Endothelial cell (in vitro differentiated cells): ENCODE results near the gene RGS6. TPM values are rescaled to one million over a fixed set of nuclear protein-coding genes. Genes with fewer than 3 reads are reported as not detected.

Experiments
- DNase-seq: peaks from one replicate; pipeline ENCODE4 v3.0.0; 2021; ENCODE audit warnings: low spot score
- H3K27ac Mint-ChIP-seq: one replicate; pipeline ENCODE4 v1.8.0; 2021; ENCODE audit warnings: mixed read lengths, inconsistent platforms; ENCODE audit not compliant: unreplicated experiment
- H3K27me3 Mint-ChIP-seq: one replicate; pipeline ENCODE4 v1.8.0; 2021; ENCODE audit warnings: mild to moderate bottlenecking, moderate library complexity, mixed read lengths, inconsistent platforms; ENCODE audit not compliant: unreplicated experiment
- H3K36me3 Mint-ChIP-seq: one replicate; pipeline ENCODE4 v1.8.0; 2021; ENCODE audit warnings: mild to moderate bottlenecking, low read depth, mixed read lengths, inconsistent platforms; ENCODE audit not compliant: unreplicated experiment
- H3K4me1 Mint-ChIP-seq: one replicate; pipeline ENCODE4 v1.8.0; 2021; ENCODE audit warnings: mild to moderate bottlenecking, mixed read lengths, inconsistent platforms; ENCODE audit not compliant: unreplicated experiment
- H3K4me3 Mint-ChIP-seq: one replicate; pipeline ENCODE4 v1.8.0; 2021; ENCODE audit warnings: mild to moderate bottlenecking, mixed read lengths, inconsistent platforms; ENCODE audit not compliant: unreplicated experiment
- H3K9me3 Mint-ChIP-seq: one replicate; pipeline ENCODE4 v1.8.0; 2021; ENCODE audit warnings: mixed read lengths, inconsistent platforms; ENCODE audit not compliant: unreplicated experiment
- CTCF ChIP-seq: fragments of 200-600 bp; sonication (generic); IDR thresholded peaks from one replicate; pipeline ENCODE4 v1.5.0; 2021; ENCODE audit warnings: antibody characterized with exemption; ENCODE audit not compliant: unreplicated experiment
- total RNA-seq: library from RNA; stranded (reverse); fragmentation: NEBNext Ultra II Directional; extraction: Animal tissue kit (Norgen Biotek cat#: 25700); gene quantifications from one replicate; pipeline ENCODE4 v1.2.1, GENCODE V29; 2021; ENCODE audit not compliant: unreplicated experiment

The RGS6 gene
- total RNA-seq, 1 donor from 2014 or later: 15.7 TPM

GRCh38 chr14:72010474-72010873 is 78.2 kb downstream of the RGS6 start:
- no peak for DNase-seq
- Mint-ChIP-seq H3K36me3 (no peaks in the 10 kb centered on the region), H3K9me3 (no peaks in the 10 kb centered on the region), H3K4me1 (peaks cover 11% of the 10 kb centered on the region), H3K27me3 (peaks cover 4% of the 10 kb centered on the region), H3K4me3 (no peak overlapping the region), H3K27ac (peak overlapping the region; percentile 75)
- no peak for TF ChIP-seq CTCF

GRCh38 chr14:72013721-72014345 is 81.6 kb downstream of the RGS6 start:
- H3K4me1 Mint-ChIP-seq: peaks cover 11% of the 10 kb centered on the region
- H3K9me3 Mint-ChIP-seq: no peaks in the 10 kb centered on the region
- peaks cover 3% of the 10 kb centered on the region for H3K27me3 Mint-ChIP-seq
- DNase-seq: no peak
- no peak for TF ChIP-seq CTCF
- peak overlapping the region; percentile 6 for H3K4me3 Mint-ChIP-seq
- H3K36me3 Mint-ChIP-seq: no peaks in the 10 kb centered on the region
- H3K27ac Mint-ChIP-seq: no peak overlapping the region

- Mint-ChIP-seq H3K9me3 (no peaks in the 10 kb centered on the region), H3K27ac (no peak overlapping the region), H3K4me3 (no peak overlapping the region), H3K4me1 (peaks cover 11% of the 10 kb centered on the region), H3K36me3 (no peaks in the 10 kb centered on the region), H3K27me3 (peaks cover 3% of the 10 kb centered on the region)
- TF ChIP-seq CTCF: no peak
- no peak for DNase-seq
These were observed 82.3 kb downstream of the RGS6 start for GRCh38 chr14:72014486-72014885.

GRCh38 chr14:72017290-72017689 is 85.1 kb downstream of the RGS6 start:
- TF ChIP-seq CTCF: no peak
- H3K27ac Mint-ChIP-seq: no peak overlapping the region
- no peaks in the 10 kb centered on the region for H3K36me3 Mint-ChIP-seq
- H3K27me3 Mint-ChIP-seq: peaks cover 2% of the 10 kb centered on the region
- no peaks in the 10 kb centered on the region for H3K4me1 Mint-ChIP-seq
- no peak overlapping the region for H3K4me3 Mint-ChIP-seq
- no peaks in the 10 kb centered on the region for H3K9me3 Mint-ChIP-seq
- no peak for DNase-seq

GRCh38 chr14:72023128-72024042 is 91.2 kb downstream of the RGS6 start:
- Mint-ChIP-seq H3K9me3 (no peaks in the 10 kb centered on the region), H3K36me3 (no peaks in the 10 kb centered on the region), H3K27me3 (no peaks in the 10 kb centered on the region), H3K27ac (no peak overlapping the region), H3K4me3 (no peak overlapping the region), H3K4me1 (peaks cover 8% of the 10 kb centered on the region)
- no peak for TF ChIP-seq CTCF
- no peak for DNase-seq
